ENCODE results near the gene TET1.

- TF ChIP-seq, protein P1, sequence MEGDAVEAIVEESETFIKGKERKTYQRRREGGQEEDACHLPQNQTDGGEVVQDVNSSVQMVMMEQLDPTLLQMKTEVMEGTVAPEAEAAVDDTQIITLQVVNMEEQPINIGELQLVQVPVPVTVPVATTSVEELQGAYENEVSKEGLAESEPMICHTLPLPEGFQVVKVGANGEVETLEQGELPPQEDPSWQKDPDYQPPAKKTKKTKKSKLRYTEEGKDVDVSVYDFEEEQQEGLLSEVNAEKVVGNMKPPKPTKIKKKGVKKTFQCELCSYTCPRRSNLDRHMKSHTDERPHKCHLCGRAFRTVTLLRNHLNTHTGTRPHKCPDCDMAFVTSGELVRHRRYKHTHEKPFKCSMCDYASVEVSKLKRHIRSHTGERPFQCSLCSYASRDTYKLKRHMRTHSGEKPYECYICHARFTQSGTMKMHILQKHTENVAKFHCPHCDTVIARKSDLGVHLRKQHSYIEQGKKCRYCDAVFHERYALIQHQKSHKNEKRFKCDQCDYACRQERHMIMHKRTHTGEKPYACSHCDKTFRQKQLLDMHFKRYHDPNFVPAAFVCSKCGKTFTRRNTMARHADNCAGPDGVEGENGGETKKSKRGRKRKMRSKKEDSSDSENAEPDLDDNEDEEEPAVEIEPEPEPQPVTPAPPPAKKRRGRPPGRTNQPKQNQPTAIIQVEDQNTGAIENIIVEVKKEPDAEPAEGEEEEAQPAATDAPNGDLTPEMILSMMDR (IDR thresholded peaks at IDR 0.05): no peak
- no peak for TF ChIP-seq POLR2AphosphoS5 (IDR thresholded peaks at IDR 0.05; ENCODE audit: insufficient read depth in 1 of 2, low read depth in 1 of 2)
These were observed 73.1 kb downstream of the TET1 start for GRCh38 chr10:68633281-68633680.
